ENCODE measurements around the gene CDH2.
A peak's percentile ranks its signal among the peaks of the same experiment; 100 is the strongest.

The CDH2 gene

GRCh38 chr18:28176948-28177827 lies at the start of gene CDH2:
TSS of gene CDH2 (minus strand) at chr18:28177130. CDS start at chr18:28177022, 108 bp downstream.
- no peak within 1 kb of the TSS for H3K27ac ChIP-seq
- no peak for DNase-seq (ENCODE audit: low read depth, low spot score)

GRCh38 chr18:28212060-28212459 lies 35.1 kb upstream of the CDH2 start:
- DNase-seq (ENCODE audit: low read depth, low spot score): no peak
- H3K27ac ChIP-seq: no peak overlapping the region

- no peak for DNase-seq (ENCODE audit: low read depth, low spot score)
- H3K27ac ChIP-seq: no peak overlapping the region
Observed at GRCh38 chr18:28208712-28209265, 31.9 kb upstream of the CDH2 start.

GRCh38 chr18:28208268-28208667 lies 31.3 kb upstream of the CDH2 start:
- no peak overlapping the region for H3K27ac ChIP-seq
- no peak for DNase-seq (ENCODE audit: low read depth, low spot score)

- peak; percentile 20 for DNase-seq (ENCODE audit: low read depth, low spot score)
- H3K27ac ChIP-seq: peak overlapping the region; percentile 43
Observed at GRCh38 chr18:28204154-28204553, 27.2 kb upstream of the CDH2 start.

GRCh38 chr18:28201056-28201455 lies 24.1 kb upstream of the CDH2 start:
- H3K27ac ChIP-seq: no peak overlapping the region
- DNase-seq (ENCODE audit: low read depth, low spot score): no peak

GRCh38 chr18:28198620-28199019 lies 21.7 kb upstream of the CDH2 start:
- no peak overlapping the region for H3K27ac ChIP-seq
- DNase-seq (ENCODE audit: low read depth, low spot score): no peak

- no peak for DNase-seq (ENCODE audit: low read depth, low spot score)
Observed at GRCh38 chr18:28193177-28193778, 16.3 kb upstream of the CDH2 start.

GRCh38 chr18:28189400-28190239 lies 12.7 kb upstream of the CDH2 start:
- DNase-seq (ENCODE audit: low read depth, low spot score): peak; percentile 8
- no peak overlapping the region for H3K27ac ChIP-seq

More at GRCh38 chr18:28193177-28193778, 16.3 kb upstream of the CDH2 start:
- H3K27ac ChIP-seq: no peak overlapping the region

- no peak for DNase-seq (ENCODE audit: low read depth, low spot score)
- no peak overlapping the region for H3K27ac ChIP-seq
Observed at GRCh38 chr18:28185121-28185520, 8.2 kb upstream of the CDH2 start.

- no peak overlapping the region for H3K27ac ChIP-seq
- no peak for DNase-seq (ENCODE audit: low read depth, low spot score)
Observed at GRCh38 chr18:28183418-28184078, 6.6 kb upstream of the CDH2 start.

- no peak for DNase-seq (ENCODE audit: low read depth, low spot score)
- H3K27ac ChIP-seq: no peak overlapping the region
Observed at GRCh38 chr18:28181616-28182015, 4.7 kb upstream of the CDH2 start.

GRCh38 chr18:28178720-28179119 lies 1.8 kb upstream of the CDH2 start:
- no peak for DNase-seq (ENCODE audit: low read depth, low spot score)
- H3K27ac ChIP-seq: no peak overlapping the region

GRCh38 chr18:28177828-28178635 lies 1.1 kb upstream of the CDH2 start:
- H3K27ac ChIP-seq: no peak overlapping the region
- DNase-seq (ENCODE audit: low read depth, low spot score): no peak

- no peak for DNase-seq (ENCODE audit: low read depth, low spot score)
- H3K27ac ChIP-seq: no peak overlapping the region
Observed at GRCh38 chr18:28176698-28176947, 307 bp downstream of the CDH2 start.

GRCh38 chr18:28175930-28176697 lies 816 bp downstream of the CDH2 start:
- no peak for DNase-seq (ENCODE audit: low read depth, low spot score)
- no peak overlapping the region for H3K27ac ChIP-seq

GRCh38 chr18:28175150-28175929 lies 1.6 kb downstream of the CDH2 start:
- no peak overlapping the region for H3K27ac ChIP-seq
- no peak for DNase-seq (ENCODE audit: low read depth, low spot score)
